Midbrain (tissue), 1 donor: Measurements from ENCODE around the gene ALCAM.

Experiments
- DNase-seq: peaks from one replicate; lab custom pipeline; 2025; lab: John Stamatoyannopoulos, UW

The ALCAM gene

GRCh38 chr3:105366326-105367062 is at the start of gene ALCAM:
Gene ALCAM (plus strand): TSS chr3:105366909.
- peak; percentile 98 for DNase-seq

GRCh38 chr3:105317841-105318240 is 48.9 kb upstream of the ALCAM start:
- DNase-seq, result no peak

- DNase-seq, result no peak
Measured at GRCh38 chr3:105322570-105323273, 44.0 kb upstream of the ALCAM start.

GRCh38 chr3:105323274-105323599 is 43.5 kb upstream of the ALCAM start:
- DNase-seq, result no peak

- no peak for DNase-seq
Measured at GRCh38 chr3:105324951-105325350, 41.8 kb upstream of the ALCAM start.

- DNase-seq, result no peak
Measured at GRCh38 chr3:105327662-105328337, 38.9 kb upstream of the ALCAM start.

GRCh38 chr3:105328338-105328730 is 38.4 kb upstream of the ALCAM start:
- no peak for DNase-seq

GRCh38 chr3:105332961-105333360 is 33.7 kb upstream of the ALCAM start:
- DNase-seq, result no peak

- no peak for DNase-seq
Measured at GRCh38 chr3:105334138-105334882, 32.4 kb upstream of the ALCAM start.

GRCh38 chr3:105339946-105340345 is 26.8 kb upstream of the ALCAM start:
- no peak for DNase-seq

GRCh38 chr3:105343991-105344390 is 22.7 kb upstream of the ALCAM start:
- DNase-seq, result no peak

- no peak for DNase-seq
Measured at GRCh38 chr3:105345156-105345555, 21.6 kb upstream of the ALCAM start.

GRCh38 chr3:105347625-105348302 is 18.9 kb upstream of the ALCAM start:
- DNase-seq, result no peak

GRCh38 chr3:105348307-105348706 is 18.4 kb upstream of the ALCAM start:
- no peak for DNase-seq

GRCh38 chr3:105349684-105350387 is 16.9 kb upstream of the ALCAM start:
- DNase-seq, result no peak

- DNase-seq, result no peak
Measured at GRCh38 chr3:105351821-105352220, 14.9 kb upstream of the ALCAM start.

- DNase-seq, result no peak
Measured at GRCh38 chr3:105352976-105353375, 13.7 kb upstream of the ALCAM start.

- peak; percentile 59 for DNase-seq
Measured at GRCh38 chr3:105353485-105354161, 13.1 kb upstream of the ALCAM start.

- DNase-seq, result no peak
Measured at GRCh38 chr3:105354429-105354828, 12.3 kb upstream of the ALCAM start.

- no peak for DNase-seq
Measured at GRCh38 chr3:105355408-105356061, 11.2 kb upstream of the ALCAM start.
